KMS-11 (cell line): Measurements from ENCODE around the gene INPP5D.

Source experiments
- H2AFZ ChIP-seq: fragments of 200-600 bp; sonication (generic); 2 replicates; pipeline ENCODE4 v1.6.1; 2016; ENCODE audit warnings: antibody characterized with exemption, mixed run types, low read depth
- H3K27ac ChIP-seq: fragments of 200-600 bp; sonication (generic); 2 replicates; pipeline ENCODE4 v1.6.1; 2016; ENCODE audit warnings: mild to moderate bottlenecking, mixed run types
- H3K27me3 ChIP-seq: fragments of 200-600 bp; sonication (generic); 2 replicates; pipeline ENCODE4 v1.6.1; 2017; ENCODE audit warnings: mild to moderate bottlenecking, low read depth, mixed run types, moderate library complexity; ENCODE audit not compliant: insufficient read depth
- H3K36me3 ChIP-seq: fragments of 200-600 bp; sonication (generic); 2 replicates; pipeline ENCODE4 v1.6.1; 2017; ENCODE audit warnings: mild to moderate bottlenecking, mixed run types; ENCODE audit not compliant: insufficient read depth
- H3K4me1 ChIP-seq: fragments of 200-600 bp; sonication (generic); 2 replicates; pipeline ENCODE4 v1.6.1; 2016; ENCODE audit warnings: mild to moderate bottlenecking, low read depth, mixed run types; ENCODE audit not compliant: poor library complexity, severe bottlenecking
- H3K4me2 ChIP-seq: fragments of 200-600 bp; sonication (generic); 2 replicates; pipeline ENCODE4 v1.7.0; 2016; ENCODE audit warnings: mild to moderate bottlenecking, mixed run types
- H3K4me3 ChIP-seq: fragments of 200-600 bp; sonication (generic); IDR thresholded peaks from 2 replicates; pipeline ENCODE4 v1.6.1; 2017; ENCODE audit warnings: low read depth, low read length, mixed read lengths; ENCODE audit not compliant: insufficient read depth
- H3K79me2 ChIP-seq: fragments of 200-600 bp; sonication (generic); 2 replicates; pipeline ENCODE4 v1.6.1; 2016; ENCODE audit warnings: low read depth, mixed run types; ENCODE audit not compliant: insufficient read depth
- H3K9ac ChIP-seq: fragments of 200-600 bp; sonication (generic); 2 replicates; pipeline ENCODE4 v1.6.1; 2016; ENCODE audit warnings: mild to moderate bottlenecking, mixed run types
- H4K20me1 ChIP-seq: fragments of 200-600 bp; sonication (generic); 2 replicates; pipeline ENCODE4 v1.6.1; 2016; ENCODE audit warnings: mild to moderate bottlenecking, mixed run types; ENCODE audit not compliant: insufficient read depth
- CTCF ChIP-seq: fragments of 200-600 bp; sonication (generic); conservative IDR thresholded peaks from 2 replicates; pipeline ENCODE4 v1.6.1; 2017; ENCODE audit warnings: low read depth, mild to moderate bottlenecking, antibody characterized with exemption, low read length, moderate library complexity, mixed read lengths

Gene INPP5D

GRCh38 chr2:233243348-233243747, 183.2 kb downstream of the INPP5D start:
- no peaks in the 10 kb centered on the region for H3K4me1 ChIP-seq
- no peaks in the 10 kb centered on the region for H3K79me2 ChIP-seq
- TF ChIP-seq CTCF: no peak
- H3K27ac ChIP-seq: no peak overlapping the region
- no peak overlapping the region for H3K9ac ChIP-seq
- H2AFZ ChIP-seq: no peak overlapping the region
- no peaks in the 10 kb centered on the region for H3K27me3 ChIP-seq
- no peak overlapping the region for H3K4me3 ChIP-seq
- no peak overlapping the region for H3K4me2 ChIP-seq
- H3K36me3 ChIP-seq: no peaks in the 10 kb centered on the region
- H4K20me1 ChIP-seq: no peaks in the 10 kb centered on the region

- Histone ChIP-seq H3K27me3 (no peaks in the 10 kb centered on the region), H2AFZ (no peak overlapping the region), H3K4me1 (no peaks in the 10 kb centered on the region), H4K20me1 (no peaks in the 10 kb centered on the region), H3K9ac (no peak overlapping the region), H3K27ac (no peak overlapping the region), H3K79me2 (no peaks in the 10 kb centered on the region), H3K36me3 (no peaks in the 10 kb centered on the region), H3K4me2 (no peak overlapping the region), H3K4me3 (no peak overlapping the region)
- TF ChIP-seq CTCF: no peak
These were observed 184.7 kb downstream of the INPP5D start for GRCh38 chr2:233244818-233245217.

GRCh38 chr2:233245406-233245805, 185.3 kb downstream of the INPP5D start:
- no peaks in the 10 kb centered on the region for H3K4me1 ChIP-seq
- no peaks in the 10 kb centered on the region for H3K27me3 ChIP-seq
- H3K9ac ChIP-seq: no peak overlapping the region
- no peak overlapping the region for H2AFZ ChIP-seq
- no peak overlapping the region for H3K4me2 ChIP-seq
- no peak for TF ChIP-seq CTCF
- no peak overlapping the region for H3K4me3 ChIP-seq
- no peaks in the 10 kb centered on the region for H4K20me1 ChIP-seq
- H3K79me2 ChIP-seq: no peaks in the 10 kb centered on the region
- H3K36me3 ChIP-seq: no peaks in the 10 kb centered on the region
- no peak overlapping the region for H3K27ac ChIP-seq

- H4K20me1 ChIP-seq: no peaks in the 10 kb centered on the region
- no peak overlapping the region for H3K27ac ChIP-seq
- peaks cover 3% of the 10 kb centered on the region for H3K4me1 ChIP-seq
- H3K9ac ChIP-seq: no peak overlapping the region
- H3K27me3 ChIP-seq: no peaks in the 10 kb centered on the region
- no peak overlapping the region for H2AFZ ChIP-seq
- no peak overlapping the region for H3K4me3 ChIP-seq
- H3K4me2 ChIP-seq: no peak overlapping the region
- H3K36me3 ChIP-seq: no peaks in the 10 kb centered on the region
- TF ChIP-seq CTCF: no peak
- peaks cover 6% of the 10 kb centered on the region for H3K79me2 ChIP-seq
These were observed 187.0 kb downstream of the INPP5D start for GRCh38 chr2:233247116-233247515.
